ENCODE measurements around the gene GPATCH2L.

- TF ChIP-seq BCL6 (CRISPR knock-in tag; IDR thresholded peaks at IDR 0.05), result no peak
- no peak for TF ChIP-seq FOXA1 (IDR thresholded peaks at IDR 0.05)
- TF ChIP-seq FOXA1 (CRISPR knock-in tag; IDR thresholded peaks at IDR 0.05), result no peak
- no peak for TF ChIP-seq GABPA (IDR thresholded peaks at IDR 0.05; ENCODE audit: low read depth, low read length)
- TF ChIP-seq GABPA (CRISPR knock-in tag; IDR thresholded peaks at IDR 0.05; ENCODE audit: low read depth), result no peak
- TF ChIP-seq CTCF (CRISPR knock-in tag; IDR thresholded peaks at IDR 0.05), result no peak
- TF ChIP-seq HINFP (CRISPR knock-in tag; IDR thresholded peaks at IDR 0.05; ENCODE audit: low read depth), result no peak
- TF ChIP-seq RERE (CRISPR knock-in tag; IDR thresholded peaks at IDR 0.05; ENCODE audit: low read depth), result no peak
- TF ChIP-seq SMAD1 (CRISPR knock-in tag; IDR thresholded peaks at IDR 0.05; ENCODE audit: borderline replicate concordance, low read depth), result no peak
- no peak for TF ChIP-seq JUN (CRISPR knock-in tag; IDR thresholded peaks at IDR 0.05)
- TF ChIP-seq STAG1 (CRISPR knock-in tag; IDR thresholded peaks at IDR 0.05), result no peak
- no peak for TF ChIP-seq PHF21A (CRISPR knock-in tag; IDR thresholded peaks at IDR 0.05)
- no peak for TF ChIP-seq MAFK (conservative IDR thresholded peaks at IDR 0.05 in 1 of 2, IDR thresholded peaks at IDR 0.05 in 1 of 2; ENCODE audit: low read length in 2 of 2)
- no peak for TF ChIP-seq ZNF615 (CRISPR knock-in tag; IDR thresholded peaks at IDR 0.05; ENCODE audit: borderline replicate concordance)
Observed at GRCh38 chr14:76195003-76195402, 43.3 kb downstream of the GPATCH2L start.
